Suprapubic skin (tissue), 4 donors: Measurements from ENCODE around the gene LDAH.

Experiments used
- CTCF ChIP-seq, 2 donors: fragments of 200-600 bp in 1 of 2; fragments of 450-650 bp in 1 of 2; sonication (generic) in 1 of 2; IDR thresholded peaks; one replicate each; pipeline ENCODE4 v1.5.1; 2016 to 2019; ENCODE audit warnings: antibody characterized with exemption in 2 of 2, mild to moderate bottlenecking in 1 of 2, moderate library complexity in 1 of 2
- POLR2A ChIP-seq, 2 donors: fragments of 450-650 bp; IDR thresholded peaks; one replicate each; pipeline ENCODE4 v1.6.1; 2017; ENCODE audit warnings: antibody characterized with exemption in 2 of 2, mild to moderate bottlenecking in 2 of 2, moderate library complexity in 2 of 2
- POLR2AphosphoS5 ChIP-seq, 3 donors: sonication (generic); formaldehyde crosslinking; IDR thresholded peaks; one replicate each; pipeline ENCODE4 v1.6.1; 2017; ENCODE audit warnings: antibody characterized with exemption in 3 of 3

- TF ChIP-seq CTCF (IDR thresholded peaks at IDR 0.05) (no peak), POLR2AphosphoS5 (IDR thresholded peaks at IDR 0.05) (no peak), POLR2A (IDR thresholded peaks at IDR 0.05) (no peak)
Measured at GRCh38 chr2:20803974-20804373, 18.9 kb downstream of the LDAH start.
